Aortic smooth muscle cell (primary cell): ENCODE results near the gene MINK1. TPM values are rescaled to one million over a fixed set of nuclear protein-coding genes. Genes with fewer than 3 reads are reported as not detected.

Source experiments
- total RNA-seq: library from RNA; depleted of rRNA; stranded (reverse); fragments of >200 nt; gene quantifications from 2 replicates; pipeline ENCODE4 v1.2.3, GENCODE V29; 2014

MINK1 gene
- total RNA-seq = 20.1 and 29.6 TPM in 2 replicates

GRCh38 chr17:4833178-4833940 lies at the start of gene MINK1:
TSS of gene MINK1 (plus strand) at chr17:4833340. CDS start at chr17:4833584, 244 bp downstream.

GRCh38 chr17:4786106-4786511 lies 47.0 kb upstream of the MINK1 start, which contains the start of gene VMO1:
TSS of gene VMO1 (minus strand) at chr17:4786364. CDS start at chr17:4786352, 12 bp downstream.

GRCh38 chr17:4788807-4789700 lies 44.1 kb upstream of the MINK1 start, which contains the start of gene GLTPD2:
TSS of gene GLTPD2 (plus strand) at chr17:4788964. CDS start at chr17:4789012, 48 bp downstream.

GRCh38 chr17:4802228-4802627 lies 30.9 kb upstream of the MINK1 start, which contains the start of gene C17orf114:
TSS of gene C17orf114 (minus strand) at chr17:4802328.

GRCh38 chr17:4806777-4807604 lies 26.1 kb upstream of the MINK1 start, which contains the start of gene PLD2:
TSS of gene PLD2 (plus strand) at chr17:4807152. CDS start at chr17:4807773, 621 bp downstream.

GRCh38 chr17:4899341-4900230 lies 66.4 kb downstream of the MINK1 start, which contains the start of gene C17orf107:
TSS of gene C17orf107 (plus strand) at chr17:4899536. CDS start at chr17:4899763, 227 bp downstream.

GRCh38 chr17:4903051-4903818 lies 70.1 kb downstream of the MINK1 start, which contains the start of gene CHRNE:
TSS of gene CHRNE (minus strand) at chr17:4903098. CDS start at chr17:4903063, 35 bp downstream.

GRCh38 chr17:4931963-4932362 lies 98.8 kb downstream of the MINK1 start, which contains the start of gene GP1BA:
TSS of gene GP1BA (plus strand) at chr17:4932277. CDS start at chr17:4932605, 328 bp downstream.

GRCh38 chr17:4939796-4940554 lies 106.8 kb downstream of the MINK1 start, which contains the start of the genes RNF167 and SLC25A11:
TSS of gene RNF167 (plus strand) at chr17:4940268. CDS start at chr17:4940910, 642 bp downstream.
TSS of gene SLC25A11 (minus strand) at chr17:4940046. CDS start at chr17:4939910, 136 bp downstream.

Other genes with a start within 250 kb of the MINK1 start
- gene SMTNL2, start 248.8 kb upstream of the MINK1 start, total RNA-seq = not detected in 2 replicates
- not detected in 2 replicates for gene ALOX15, start 191.7 kb upstream of the MINK1 start, total RNA-seq
- gene PELP1, start 129.2 kb upstream of the MINK1 start, total RNA-seq = 13.9 TPM in 2 replicates
- gene ARRB2, start 122.7 kb upstream of the MINK1 start, total RNA-seq = 3.0 and 3.6 TPM in 2 replicates
- 12.4 and 14.5 TPM in 2 replicates for gene MED11, start 101.9 kb upstream of the MINK1 start, total RNA-seq
- 0.06 and 0.13 TPM in 2 replicates for gene ZMYND15, start 93.5 kb upstream of the MINK1 start, total RNA-seq
- 1.5 and 2.1 TPM in 2 replicates for gene CXCL16, start 93.4 kb upstream of the MINK1 start, total RNA-seq
- gene TM4SF5, start 61.5 kb upstream of the MINK1 start, total RNA-seq = not detected in 2 replicates
- 0.62 and 0.92 TPM in 2 replicates for gene VMO1, start 47.0 kb upstream of the MINK1 start, total RNA-seq
- gene GLTPD2, start 44.4 kb upstream of the MINK1 start, total RNA-seq = not detected in 2 replicates
- gene PSMB6, start 37.2 kb upstream of the MINK1 start, total RNA-seq = 163 and 169 TPM in 2 replicates
- 13.1 and 16.2 TPM in 2 replicates for gene PLD2, start 26.2 kb upstream of the MINK1 start, total RNA-seq
- 1.9 and 2.9 TPM in 2 replicates for gene C17orf107, start 66.2 kb downstream of the MINK1 start, total RNA-seq
- gene CHRNE, start 69.8 kb downstream of the MINK1 start, total RNA-seq = 0.19 and 0.26 TPM in 2 replicates
- not detected in 2 replicates for gene GP1BA, start 98.9 kb downstream of the MINK1 start, total RNA-seq
- gene SLC25A11, start 106.7 kb downstream of the MINK1 start, total RNA-seq = 59.3 and 64.7 TPM in 2 replicates
- 17.6 and 19.8 TPM in 2 replicates for gene RNF167, start 106.9 kb downstream of the MINK1 start, total RNA-seq
- 861 and 912 TPM in 2 replicates for gene PFN1, start 115.2 kb downstream of the MINK1 start, total RNA-seq
- gene ENO3, start 117.8 kb downstream of the MINK1 start, total RNA-seq = 4.5 and 6.5 TPM in 2 replicates
- 70.6 and 79.0 TPM in 2 replicates for gene SPAG7, start 134.5 kb downstream of the MINK1 start, total RNA-seq
- 5.7 and 11.7 TPM in 2 replicates for gene CAMTA2, start 154.3 kb downstream of the MINK1 start, total RNA-seq
- 0.13 and 0.25 TPM in 2 replicates for gene INCA1, start 164.2 kb downstream of the MINK1 start, total RNA-seq
- 95.8 and 124 TPM in 2 replicates for gene KIF1C, start 164.6 kb downstream of the MINK1 start, total RNA-seq
- gene SLC52A1, start 202.1 kb downstream of the MINK1 start, total RNA-seq = not detected in 2 replicates
- gene ZFP3, start 245.1 kb downstream of the MINK1 start, total RNA-seq = 1.3 and 1.7 TPM in 2 replicates